Activated T-helper 2 cell treated with anti-CD3 and anti-CD28 coated beads, Interferon-gamma antibody, Interleukin-2, Interleukin-4, amounts not matched to agents 10 μg/mL and 5 μg/mL and 100 μg/mL, durations not matched to agents 14 hours and 24 hours and 36 hours (primary cell): ENCODE data around the gene HIP1. TPM values are rescaled to one million over a fixed set of nuclear protein-coding genes. Genes with fewer than 3 reads are reported as not detected.

Experiments
- DNase-seq: peaks from one replicate; pipeline ENCODE4 v3.0.0; 2021; ENCODE audit warnings: low spot score
- H3K27ac Mint-ChIP-seq: one replicate; pipeline ENCODE4 v1.8.0; 2021; ENCODE audit warnings: mixed read lengths
- H3K27me3 Mint-ChIP-seq: one replicate; pipeline ENCODE4 v1.8.0; 2021; ENCODE audit warnings: low read depth, mixed read lengths
- H3K36me3 Mint-ChIP-seq: one replicate; pipeline ENCODE4 v1.8.0; 2021; ENCODE audit warnings: low read depth, mixed read lengths
- H3K4me1 Mint-ChIP-seq: one replicate; pipeline ENCODE4 v1.8.0; 2021; ENCODE audit warnings: low read depth, mixed read lengths
- H3K4me3 Mint-ChIP-seq: one replicate; pipeline ENCODE4 v1.8.0; 2021; ENCODE audit warnings: low read depth, mild to moderate bottlenecking, moderate library complexity, mixed read lengths
- H3K9me3 Mint-ChIP-seq: one replicate; pipeline ENCODE4 v1.8.0; 2021; ENCODE audit warnings: mixed read lengths
- intact Hi-C: fragments of 100-400 bp; cut with micrococcal nuclease; formaldehyde crosslinking; loops from one replicate; pipeline ENCODE4 v1.15.1; 2023
- total RNA-seq: library from RNA; stranded (reverse); gene quantifications from 2 replicates; pipeline ENCODE4 v1.2.3, GENCODE V29; 2022

HIP1 gene
- total RNA-seq, 1 donor from 2014 or later = 10.6 TPM

- DNase-seq = no peak
- Mint-ChIP-seq H3K9me3 (no peaks in the 10 kb centered on the region), H3K4me1 (peaks cover 3% of the 10 kb centered on the region), H3K27ac (no peak overlapping the region), H3K27me3 (no peaks in the 10 kb centered on the region), H3K4me3 (no peak overlapping the region), H3K36me3 (no peaks in the 10 kb centered on the region)
- intact Hi-C loops = no loop called here
These were observed 19.8 kb upstream of the HIP1 start for GRCh38 chr7:75758491-75758890.

GRCh38 chr7:75757860-75758259, 19.1 kb upstream of the HIP1 start:
- intact Hi-C loops = no loop called here
- no peaks in the 10 kb centered on the region for H3K36me3 Mint-ChIP-seq
- H3K27ac Mint-ChIP-seq = no peak overlapping the region
- H3K9me3 Mint-ChIP-seq = no peaks in the 10 kb centered on the region
- DNase-seq = no peak
- H3K4me3 Mint-ChIP-seq = no peak overlapping the region
- H3K4me1 Mint-ChIP-seq = peaks cover 3% of the 10 kb centered on the region
- no peaks in the 10 kb centered on the region for H3K27me3 Mint-ChIP-seq

GRCh38 chr7:75756991-75757676, 18.4 kb upstream of the HIP1 start:
- Mint-ChIP-seq H3K4me1 (peaks cover under 1% of the 10 kb centered on the region), H3K36me3 (no peaks in the 10 kb centered on the region), H3K9me3 (no peaks in the 10 kb centered on the region), H3K27me3 (no peaks in the 10 kb centered on the region), H3K27ac (no peak overlapping the region), H3K4me3 (no peak overlapping the region)
- no peak for DNase-seq
- intact Hi-C loops = no loop called here

- H3K27me3 Mint-ChIP-seq = no peaks in the 10 kb centered on the region
- no peak overlapping the region for H3K4me3 Mint-ChIP-seq
- H3K4me1 Mint-ChIP-seq = no peaks in the 10 kb centered on the region
- no peak for DNase-seq
- no peak overlapping the region for H3K27ac Mint-ChIP-seq
- intact Hi-C loops = no loop called here
- H3K36me3 Mint-ChIP-seq = no peaks in the 10 kb centered on the region
- H3K9me3 Mint-ChIP-seq = no peaks in the 10 kb centered on the region
These were observed 17.7 kb upstream of the HIP1 start for GRCh38 chr7:75756206-75756990.

- no peaks in the 10 kb centered on the region for H3K9me3 Mint-ChIP-seq
- H3K27ac Mint-ChIP-seq = no peak overlapping the region
- peaks cover 10% of the 10 kb centered on the region for H3K27me3 Mint-ChIP-seq
- no peaks in the 10 kb centered on the region for H3K36me3 Mint-ChIP-seq
- no peak overlapping the region for H3K4me3 Mint-ChIP-seq
- intact Hi-C loops = no loop called here
- peaks cover 8% of the 10 kb centered on the region for H3K4me1 Mint-ChIP-seq
- DNase-seq = no peak
These were observed 4.7 kb upstream of the HIP1 start for GRCh38 chr7:75743455-75743859.

GRCh38 chr7:75740846-75741497, 2.2 kb upstream of the HIP1 start:
- intact Hi-C loops = no loop called here
- Mint-ChIP-seq H3K27ac (no peak overlapping the region), H3K4me3 (no peak overlapping the region), H3K27me3 (peaks cover 17% of the 10 kb centered on the region), H3K9me3 (no peaks in the 10 kb centered on the region), H3K36me3 (no peaks in the 10 kb centered on the region), H3K4me1 (peaks cover 10% of the 10 kb centered on the region)
- no peak for DNase-seq

- peak overlapping the region; percentile 90 for H3K27ac Mint-ChIP-seq
- H3K4me3 Mint-ChIP-seq = peak overlapping the region; percentile 89
- peaks cover 17% of the 10 kb centered on the region for H3K27me3 Mint-ChIP-seq
- H3K9me3 Mint-ChIP-seq = no peaks in the 10 kb centered on the region
- no peaks in the 10 kb centered on the region for H3K36me3 Mint-ChIP-seq
- H3K4me1 Mint-ChIP-seq = peaks cover 10% of the 10 kb centered on the region
- intact Hi-C loops = loop anchor here (2.0 to 5.0 kb wide), 3 partner anchors 177 to 253 kb away; partner anchors contain the start of genes POM121C and POR
- DNase-seq = peak; percentile 65
These were observed 1.3 kb upstream of the HIP1 start for GRCh38 chr7:75739796-75740672.

- Mint-ChIP-seq H3K9me3 (no peaks in the 10 kb centered on the region), H3K36me3 (no peaks in the 10 kb centered on the region), H3K4me1 (peaks cover 10% of the 10 kb centered on the region), H3K4me3 (peak overlapping the region; percentile 89), H3K27ac (peak overlapping the region; percentile 90), H3K27me3 (peaks cover 17% of the 10 kb centered on the region)
- peak; percentile 98 for DNase-seq
- intact Hi-C loops = loop anchor here (2.0 to 5.0 kb wide), 3 partner anchors 178 to 252 kb away; partner anchors contain the start of genes POM121C and POR
These were observed 444 bp upstream of the HIP1 start for GRCh38 chr7:75738975-75739795.

- H3K4me3 Mint-ChIP-seq = peak overlapping the region; percentile 87
- H3K27me3 Mint-ChIP-seq = peaks cover 15% of the 10 kb centered on the region
- no peaks in the 10 kb centered on the region for H3K9me3 Mint-ChIP-seq
- intact Hi-C loops = loop anchor here (2.0 to 5.0 kb wide), 3 partner anchors 179 to 251 kb away; partner anchors contain the start of genes POM121C and POR
- peak overlapping the region; percentile 58 for H3K27ac Mint-ChIP-seq
- peaks cover 10% of the 10 kb centered on the region for H3K4me1 Mint-ChIP-seq
- H3K36me3 Mint-ChIP-seq = no peaks in the 10 kb centered on the region
- no peak for DNase-seq
These were observed 711 bp downstream of the HIP1 start for GRCh38 chr7:75737856-75738603.

GRCh38 chr7:75735581-75736350, 3.0 kb downstream of the HIP1 start:
- Mint-ChIP-seq H3K4me1 (peaks cover 6% of the 10 kb centered on the region), H3K4me3 (no peak overlapping the region), H3K9me3 (no peaks in the 10 kb centered on the region), H3K36me3 (no peaks in the 10 kb centered on the region), H3K27me3 (peaks cover 9% of the 10 kb centered on the region), H3K27ac (no peak overlapping the region)
- intact Hi-C loops = loop anchor here (5.0 kb wide), 2 partner anchors 182 to 208 kb away; partner anchors contain the start of gene POR
- DNase-seq = no peak
